Testis (tissue), 3 donors: Measurements from ENCODE around the gene ESYT1. TPM values are rescaled to one million over a fixed set of nuclear protein-coding genes. Genes with fewer than 3 reads are reported as not detected.

Experiments used
- DNase-seq: peaks from one replicate; pipeline ENCODE4 v3.0.0-alpha.2; 2019
- H3K27ac ChIP-seq, 2 donors: fragments of 200-600 bp; sonication (generic); one replicate each; pipeline ENCODE4 v1.5.1; 2019
- H3K27me3 ChIP-seq: fragments of 200-600 bp; sonication (generic); one replicate; pipeline ENCODE4 v1.5.1; 2019
- H3K36me3 ChIP-seq: fragments of 200-600 bp; sonication (generic); one replicate; pipeline ENCODE4 v1.5.1; 2017; ENCODE audit warnings: low read depth; ENCODE audit errors: missing control alignments
- H3K4me1 ChIP-seq: fragments of 200-600 bp; sonication (generic); one replicate; pipeline ENCODE4 v1.5.1; 2019
- H3K4me3 ChIP-seq, 2 donors: fragments of 200-600 bp; sonication (generic); one replicate each; pipeline ENCODE4 v1.5.1; 2017 to 2019
- H3K9me3 ChIP-seq: fragments of 200-600 bp; sonication (generic); one replicate; pipeline ENCODE4 v1.5.1; 2017
- CTCF ChIP-seq, 3 experiments: fragments of 450-650 bp in 2 of 3; fragments of 200-600 bp in 1 of 3; sonication (generic) in 1 of 3; IDR thresholded peaks; one replicate each; pipeline ENCODE4 v1.5.1; 2016 to 2019; ENCODE audit warnings: antibody characterized with exemption in 3 of 3, mild to moderate bottlenecking in 2 of 3, moderate library complexity in 1 of 3
- POLR2A ChIP-seq: fragments of 450-650 bp; IDR thresholded peaks from one replicate; pipeline ENCODE4 v1.6.1; 2017; ENCODE audit warnings: antibody characterized with exemption, mild to moderate bottlenecking, moderate library complexity
- WGBS, 2 donors: methylation state at CpG; one replicate each; pipeline ENCODE4 v1.1.5; 2018; 5-methylcytosine and 5-hydroxymethylcytosine counted together
- intact Hi-C: fragments of 100-400 bp; cut with DNase I; formaldehyde crosslinking; loops from one replicate; pipeline ENCODE4 v1.15.1; 2023; ENCODE audit warnings: low total_unique reads
- polyA plus RNA-seq: library from polyadenylated mRNA; stranded (reverse); fragments of 350-450 nt; fragmentation: Illumina TruSeq; extraction: RNeasy Lipid Tissue Mini Kit (QIAGEN cat#74804); gene quantifications from one replicate; pipeline ENCODE4 v1.2.3, GENCODE V29; 2014; ENCODE audit warnings: low read depth, low replicate concordance; ENCODE audit not compliant: insufficient read depth
- total RNA-seq, 2 donors: library from RNA; depleted of rRNA; stranded (reverse); fragments of >200 nt; gene quantifications; one replicate each; pipeline ENCODE4 v1.2.3, GENCODE V29; 2016

The ESYT1 gene
- total and polyA plus RNA-seq, 3 donors from 2014 or later, result 50.8 to 99.8 (median 72.0) TPM

- no peaks in the 10 kb centered on the region for H3K9me3 ChIP-seq
- intact Hi-C loops, result no loop called here
- H3K27ac ChIP-seq, result no peak overlapping the region
- H3K27me3 ChIP-seq, result no peaks in the 10 kb centered on the region
- no peaks in the 10 kb centered on the region for H3K36me3 ChIP-seq
- TF ChIP-seq CTCF (IDR thresholded peaks at IDR 0.05) (peak; percentile 76 to 92 (median 85)), POLR2A (no peak)
- peaks cover 8% of the 10 kb centered on the region for H3K4me1 ChIP-seq
- no peak overlapping the region for H3K4me3 ChIP-seq
- DNase-seq, result peak; percentile 91
- 66 to 77% methylated on average over 1 of the region's 1 CpG for WGBS, 2 donors
Measured at GRCh38 chr12:56193025-56193578, 65.0 kb downstream of the ESYT1 start.

Other genes with a start within 250 kb of the ESYT1 start
- 10 to 100 TPM; 51.8 to 71.3 TPM for gene PYM1, start 200.4 kb upstream of the ESYT1 start, total RNA-seq
- gene PYM1, start 200.4 kb upstream of the ESYT1 start, polyA plus RNA-seq, result 51.6 TPM
- gene DGKA, start 197.1 kb upstream of the ESYT1 start, total RNA-seq, result 10 to 100 TPM; 28.9 to 40.4 TPM
- 40.3 TPM for gene DGKA, start 197.1 kb upstream of the ESYT1 start, polyA plus RNA-seq
- gene PMEL, start 162.2 kb upstream of the ESYT1 start, total RNA-seq, result 10 to 100 TPM in 1 of 2 donors, 1 to 10 TPM in 1; 8.9 to 11.1 TPM
- 8.2 TPM for gene PMEL, start 162.2 kb upstream of the ESYT1 start, polyA plus RNA-seq
- gene CDK2, start 161.4 kb upstream of the ESYT1 start, total RNA-seq, result 10 to 100 TPM; 16.5 to 20.3 TPM
- 19.8 TPM for gene CDK2, start 161.4 kb upstream of the ESYT1 start, polyA plus RNA-seq
- 100 to 1,000 TPM; 144 to 198 TPM for gene RAB5B, start 154.2 kb upstream of the ESYT1 start, total RNA-seq
- 139 TPM for gene RAB5B, start 154.2 kb upstream of the ESYT1 start, polyA plus RNA-seq
- 10 to 100 TPM in 1 of 2 donors, 1 to 10 TPM in 1; 9.5 to 14.3 TPM for gene SUOX, start 131.0 kb upstream of the ESYT1 start, total RNA-seq
- 14.1 TPM for gene SUOX, start 131.0 kb upstream of the ESYT1 start, polyA plus RNA-seq
- gene IKZF4, start 107.2 kb upstream of the ESYT1 start, total RNA-seq, result 10 to 100 TPM; 10.7 to 13.9 TPM
- 17.7 TPM for gene IKZF4, start 107.2 kb upstream of the ESYT1 start, polyA plus RNA-seq
- 100 to 1,000 TPM; 395 to 568 TPM for gene RPS26, start 86.3 kb upstream of the ESYT1 start, total RNA-seq
- gene RPS26, start 86.3 kb upstream of the ESYT1 start, polyA plus RNA-seq, result 197 TPM
- 1 to 10 TPM; 3.3 to 9.8 TPM for gene ERBB3, start 48.1 kb upstream of the ESYT1 start, total RNA-seq
- gene ERBB3, start 48.1 kb upstream of the ESYT1 start, polyA plus RNA-seq, result 6.1 TPM
- gene PA2G4, start 23.7 kb upstream of the ESYT1 start, total RNA-seq, result 10 to 100 TPM; 61.0 to 81.4 TPM
- gene PA2G4, start 23.7 kb upstream of the ESYT1 start, polyA plus RNA-seq, result 190 TPM
- gene RPL41, start 11.6 kb upstream of the ESYT1 start, total RNA-seq, result 1,000 to 10,000 TPM; 1,066 to 1,985 TPM
- 2,323 TPM for gene RPL41, start 11.6 kb upstream of the ESYT1 start, polyA plus RNA-seq
- gene ZC3H10, start 10.0 kb upstream of the ESYT1 start, total RNA-seq, result 10 to 100 TPM; 16.2 to 20.6 TPM
- gene ZC3H10, start 10.0 kb upstream of the ESYT1 start, polyA plus RNA-seq, result 12.4 TPM
- 100 to 1,000 TPM; 229 to 428 TPM for gene MYL6B, start 24.3 kb downstream of the ESYT1 start, total RNA-seq
- 480 TPM for gene MYL6B, start 24.3 kb downstream of the ESYT1 start, polyA plus RNA-seq
- gene MYL6, start 30.1 kb downstream of the ESYT1 start, total RNA-seq, result 1,000 to 10,000 TPM in 1 of 2 donors, 100 to 1,000 TPM in 1; 939 to 1,373 TPM
- gene MYL6, start 30.1 kb downstream of the ESYT1 start, polyA plus RNA-seq, result 1,271 TPM
- gene SMARCC2, start 61.2 kb downstream of the ESYT1 start, total RNA-seq, result 100 to 1,000 TPM; 106 to 148 TPM
- 69.5 TPM for gene SMARCC2, start 61.2 kb downstream of the ESYT1 start, polyA plus RNA-seq
- 10 to 100 TPM; 63.7 to 70.2 TPM for gene RNF41, start 93.7 kb downstream of the ESYT1 start, total RNA-seq
- gene RNF41, start 93.7 kb downstream of the ESYT1 start, polyA plus RNA-seq, result 49.3 TPM
- 10 to 100 TPM; 27.5 to 30.4 TPM for gene NABP2, start 96.1 kb downstream of the ESYT1 start, total RNA-seq
- 40.8 TPM for gene NABP2, start 96.1 kb downstream of the ESYT1 start, polyA plus RNA-seq
- under 1 TPM in 1 of 2 donors, not detected in 1; 0.87 TPM for gene SLC39A5, start 101.8 kb downstream of the ESYT1 start, total RNA-seq
- gene SLC39A5, start 101.8 kb downstream of the ESYT1 start, polyA plus RNA-seq, result 3.9 TPM
- gene ANKRD52, start 130.1 kb downstream of the ESYT1 start, total RNA-seq, result 10 to 100 TPM; 26.8 to 32.3 TPM
- 20.1 TPM for gene ANKRD52, start 130.1 kb downstream of the ESYT1 start, polyA plus RNA-seq
- gene COQ10A, start 138.7 kb downstream of the ESYT1 start, total RNA-seq, result 10 to 100 TPM; 24.2 to 26.9 TPM
- gene COQ10A, start 138.7 kb downstream of the ESYT1 start, polyA plus RNA-seq, result 10.6 TPM
- 10 to 100 TPM; 67.8 to 70.2 TPM for gene CS, start 172.1 kb downstream of the ESYT1 start, total RNA-seq
- 63.8 TPM for gene CS, start 172.1 kb downstream of the ESYT1 start, polyA plus RNA-seq
- gene CNPY2, start 187.7 kb downstream of the ESYT1 start, total RNA-seq, result 10 to 100 TPM; 62.4 to 63.3 TPM
- gene CNPY2, start 187.7 kb downstream of the ESYT1 start, polyA plus RNA-seq, result 82.5 TPM
- 100 to 1,000 TPM; 105 to 155 TPM for gene PAN2, start 205.7 kb downstream of the ESYT1 start, total RNA-seq
- 119 TPM for gene PAN2, start 205.7 kb downstream of the ESYT1 start, polyA plus RNA-seq
- 1 to 10 TPM; 8.1 to 8.4 TPM for gene IL23A, start 210.6 kb downstream of the ESYT1 start, total RNA-seq
- gene IL23A, start 210.6 kb downstream of the ESYT1 start, polyA plus RNA-seq, result 34.9 TPM
- 100 to 1,000 TPM; 110 to 122 TPM for gene STAT2, start 231.8 kb downstream of the ESYT1 start, total RNA-seq
- 57.0 TPM for gene STAT2, start 231.8 kb downstream of the ESYT1 start, polyA plus RNA-seq
- not detected for gene APOF, start 234.6 kb downstream of the ESYT1 start, total RNA-seq
- not detected for gene APOF, start 234.6 kb downstream of the ESYT1 start, polyA plus RNA-seq